ENCODE data around the gene INPP5B.

GRCh38 chr1:37947364-37947763 lies 511 bp upstream of the INPP5B start:
- TF ChIP-seq, protein P1, sequence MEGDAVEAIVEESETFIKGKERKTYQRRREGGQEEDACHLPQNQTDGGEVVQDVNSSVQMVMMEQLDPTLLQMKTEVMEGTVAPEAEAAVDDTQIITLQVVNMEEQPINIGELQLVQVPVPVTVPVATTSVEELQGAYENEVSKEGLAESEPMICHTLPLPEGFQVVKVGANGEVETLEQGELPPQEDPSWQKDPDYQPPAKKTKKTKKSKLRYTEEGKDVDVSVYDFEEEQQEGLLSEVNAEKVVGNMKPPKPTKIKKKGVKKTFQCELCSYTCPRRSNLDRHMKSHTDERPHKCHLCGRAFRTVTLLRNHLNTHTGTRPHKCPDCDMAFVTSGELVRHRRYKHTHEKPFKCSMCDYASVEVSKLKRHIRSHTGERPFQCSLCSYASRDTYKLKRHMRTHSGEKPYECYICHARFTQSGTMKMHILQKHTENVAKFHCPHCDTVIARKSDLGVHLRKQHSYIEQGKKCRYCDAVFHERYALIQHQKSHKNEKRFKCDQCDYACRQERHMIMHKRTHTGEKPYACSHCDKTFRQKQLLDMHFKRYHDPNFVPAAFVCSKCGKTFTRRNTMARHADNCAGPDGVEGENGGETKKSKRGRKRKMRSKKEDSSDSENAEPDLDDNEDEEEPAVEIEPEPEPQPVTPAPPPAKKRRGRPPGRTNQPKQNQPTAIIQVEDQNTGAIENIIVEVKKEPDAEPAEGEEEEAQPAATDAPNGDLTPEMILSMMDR (IDR thresholded peaks at IDR 0.05) = no peak
- TF ChIP-seq POLR2AphosphoS5 (IDR thresholded peaks at IDR 0.05) = no peak
- TF ChIP-seq POLR2A (IDR thresholded peaks at IDR 0.05) = no peak
